Right atrium auricular region (tissue), 2 donors: ENCODE data around the gene MATK. TPM values are rescaled to one million over a fixed set of nuclear protein-coding genes. Genes with fewer than 3 reads are reported as not detected.

Experiments
- DNase-seq: peaks from one replicate; pipeline ENCODE4 v3.0.0-alpha.2; 2019; ENCODE audit warnings: low spot score
- H3K27ac ChIP-seq, 2 donors: fragments of 200-600 bp; sonication (generic); 1 replicate in 1 of 2; 2 replicates in 1 of 2; pipeline ENCODE4 v1.5.1; 2016 to 2019
- H3K27me3 ChIP-seq, 2 donors: fragments of 200-600 bp; sonication (generic); one replicate each; pipeline versions ENCODE4 v1.5.1 to v1.6.0; 2017 to 2019
- H3K36me3 ChIP-seq: fragments of 200-600 bp; sonication (generic); one replicate; pipeline ENCODE4 v1.5.1; 2016
- H3K4me1 ChIP-seq, 2 donors: fragments of 200-600 bp; sonication (generic); one replicate each; pipeline versions ENCODE4 v1.5.1 to v1.6.0; 2017 to 2019
- H3K4me3 ChIP-seq, 2 donors: fragments of 200-600 bp; sonication (generic); 1 replicate in 1 of 2; 2 replicates in 1 of 2; pipeline ENCODE4 v1.5.1; 2017 to 2019; ENCODE audit warnings: mild to moderate bottlenecking in 1 of 2, moderate library complexity in 1 of 2
- H3K9me3 ChIP-seq, 2 donors: fragments of 200-600 bp; sonication (generic); one replicate each; pipeline ENCODE4 v1.5.1; 2019
- total RNA-seq, 2 donors: library from RNA; depleted of rRNA; stranded (reverse); fragments of >200 nt; gene quantifications; one replicate each; pipeline ENCODE4 v1.1.0, GENCODE V29; 2016
- TF ChIP-seq, protein P1 (sequence below), 2 donors: fragments of 200-600 bp; sonication (generic); IDR thresholded peaks; one replicate each; pipeline ENCODE4 v1.5.1; 2019; ENCODE audit warnings: antibody characterized with exemption in 2 of 2

Gene MATK
- total RNA-seq, 2 donors from 2014 or later, result 0.26 to 1.5 TPM

- no peak overlapping the region for H3K4me3 ChIP-seq
- DNase-seq, result no peak
- no peaks in the 10 kb centered on the region for H3K4me1 ChIP-seq
- peaks cover 63% of the 10 kb centered on the region for H3K36me3 ChIP-seq
- no peaks in the 10 kb centered on the region for H3K27me3 ChIP-seq
- TF ChIP-seq, protein P1, sequence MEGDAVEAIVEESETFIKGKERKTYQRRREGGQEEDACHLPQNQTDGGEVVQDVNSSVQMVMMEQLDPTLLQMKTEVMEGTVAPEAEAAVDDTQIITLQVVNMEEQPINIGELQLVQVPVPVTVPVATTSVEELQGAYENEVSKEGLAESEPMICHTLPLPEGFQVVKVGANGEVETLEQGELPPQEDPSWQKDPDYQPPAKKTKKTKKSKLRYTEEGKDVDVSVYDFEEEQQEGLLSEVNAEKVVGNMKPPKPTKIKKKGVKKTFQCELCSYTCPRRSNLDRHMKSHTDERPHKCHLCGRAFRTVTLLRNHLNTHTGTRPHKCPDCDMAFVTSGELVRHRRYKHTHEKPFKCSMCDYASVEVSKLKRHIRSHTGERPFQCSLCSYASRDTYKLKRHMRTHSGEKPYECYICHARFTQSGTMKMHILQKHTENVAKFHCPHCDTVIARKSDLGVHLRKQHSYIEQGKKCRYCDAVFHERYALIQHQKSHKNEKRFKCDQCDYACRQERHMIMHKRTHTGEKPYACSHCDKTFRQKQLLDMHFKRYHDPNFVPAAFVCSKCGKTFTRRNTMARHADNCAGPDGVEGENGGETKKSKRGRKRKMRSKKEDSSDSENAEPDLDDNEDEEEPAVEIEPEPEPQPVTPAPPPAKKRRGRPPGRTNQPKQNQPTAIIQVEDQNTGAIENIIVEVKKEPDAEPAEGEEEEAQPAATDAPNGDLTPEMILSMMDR (IDR thresholded peaks at IDR 0.05), result no peak
- H3K27ac ChIP-seq, result no peak overlapping the region
- H3K9me3 ChIP-seq, result no peaks in the 10 kb centered on the region
Measured at GRCh38 chr19:3753631-3754410, 32.4 kb downstream of the MATK start.

- Histone ChIP-seq H3K27me3 (no peaks in the 10 kb centered on the region), H3K36me3 (peaks cover 58% of the 10 kb centered on the region), H3K4me3 (no peak overlapping the region), H3K27ac (no peak overlapping the region), H3K4me1 (no peaks in the 10 kb centered on the region), H3K9me3 (no peaks in the 10 kb centered on the region)
- DNase-seq, result no peak
- TF ChIP-seq, protein P1 (IDR thresholded peaks at IDR 0.05), result no peak
Measured at GRCh38 chr19:3752492-3752891, 33.7 kb downstream of the MATK start.

DNA sequence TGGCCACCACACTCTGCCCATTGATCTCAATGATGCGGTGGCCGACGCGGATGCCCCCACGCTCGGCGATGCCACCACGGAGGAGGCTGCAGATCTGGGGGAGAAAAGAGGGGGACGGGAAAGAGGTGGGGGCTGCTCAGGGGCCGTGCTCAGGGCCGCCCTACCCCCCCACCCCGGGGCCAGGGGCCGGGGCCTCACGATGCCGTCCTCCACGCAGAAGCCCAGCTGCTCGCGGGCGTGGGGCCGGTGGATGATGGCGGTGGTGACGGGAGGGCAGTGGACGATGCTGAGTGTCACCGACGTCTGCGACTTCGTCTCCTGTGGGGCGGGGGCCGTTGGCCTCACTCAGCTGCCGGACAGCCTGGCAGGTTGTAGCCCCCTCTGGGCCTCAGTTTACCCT lies 34.9 kb downstream of the MATK start:
- TF ChIP-seq, protein P1 (IDR thresholded peaks at IDR 0.05), result no peak
- Histone ChIP-seq H3K9me3 (no peaks in the 10 kb centered on the region), H3K27ac (no peak overlapping the region), H3K4me1 (no peaks in the 10 kb centered on the region), H3K27me3 (no peaks in the 10 kb centered on the region), H3K4me3 (no peak overlapping the region), H3K36me3 (peaks cover 46% of the 10 kb centered on the region)
- no peak for DNase-seq

DNA sequence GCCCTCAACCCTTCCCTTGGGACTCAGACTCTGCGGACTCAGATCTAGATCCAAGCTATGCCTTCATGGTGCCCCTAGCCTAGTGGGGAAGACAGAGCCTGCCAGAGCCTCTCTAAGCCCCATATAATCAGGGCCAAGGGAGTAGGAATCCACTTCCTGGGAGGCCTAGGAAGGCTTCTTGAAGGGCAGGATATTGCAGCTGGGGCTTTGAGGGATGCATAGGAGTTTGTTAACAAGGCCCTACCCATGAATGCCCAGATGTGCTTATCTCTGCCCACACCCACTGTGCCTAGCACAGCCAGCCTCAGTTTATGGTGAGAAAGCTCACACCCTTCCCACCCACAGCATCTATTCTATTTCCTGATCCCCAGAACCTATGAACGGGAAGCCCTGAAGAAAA lies 36.0 kb downstream of the MATK start:
- Histone ChIP-seq H3K4me1 (no peaks in the 10 kb centered on the region), H3K27ac (no peak overlapping the region), H3K4me3 (no peak overlapping the region), H3K9me3 (no peaks in the 10 kb centered on the region), H3K36me3 (peaks cover 46% of the 10 kb centered on the region), H3K27me3 (no peaks in the 10 kb centered on the region)
- no peak for DNase-seq
- TF ChIP-seq, protein P1 (IDR thresholded peaks at IDR 0.05), result no peak

DNA sequence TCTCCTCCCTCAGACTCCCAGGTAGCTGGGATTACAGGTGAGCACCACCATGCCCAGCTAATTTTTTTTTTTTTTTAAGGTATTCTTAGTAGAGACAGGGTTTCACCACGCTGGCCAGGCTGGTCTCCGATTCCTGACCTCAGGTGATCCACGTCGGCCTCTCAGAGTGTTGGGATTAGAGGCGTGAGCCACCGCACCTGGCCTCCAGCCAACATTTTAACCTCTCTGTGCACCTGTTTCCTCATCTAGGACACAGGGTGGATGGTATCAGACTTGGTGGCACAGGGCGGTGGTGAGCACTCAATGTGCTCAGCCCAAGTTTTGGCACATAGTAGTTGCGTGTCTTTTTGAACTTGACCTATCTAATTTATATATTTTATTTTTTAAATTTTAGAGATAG lies 37.2 kb downstream of the MATK start:
- H3K36me3 ChIP-seq, result peaks cover 40% of the 10 kb centered on the region
- no peaks in the 10 kb centered on the region for H3K4me1 ChIP-seq
- no peaks in the 10 kb centered on the region for H3K9me3 ChIP-seq
- no peak for DNase-seq
- no peaks in the 10 kb centered on the region for H3K27me3 ChIP-seq
- H3K27ac ChIP-seq, result no peak overlapping the region
- TF ChIP-seq, protein P1 (IDR thresholded peaks at IDR 0.05), result no peak
- H3K4me3 ChIP-seq, result no peak overlapping the region
